Smooth muscle cell (in vitro differentiated cells): Measurements from ENCODE around the gene ARHGAP11A. TPM values are rescaled to one million over a fixed set of nuclear protein-coding genes. Genes with fewer than 3 reads are reported as not detected.
A peak's percentile ranks its signal among the peaks of the same experiment; 100 is the strongest.

ENCODE experiments used
- DNase-seq: peaks from one replicate; lab custom pipeline; 2025; ENCODE audit not compliant: unreplicated experiment; lab: John Stamatoyannopoulos, UW
- H2AFZ ChIP-seq: fragments of 200-600 bp; sonication (generic); 2 replicates; pipeline ENCODE4 v1.6.0; 2016; ENCODE audit warnings: antibody characterized with exemption, low read depth, mild to moderate bottlenecking
- H3F3A ChIP-seq: fragments of 200-600 bp; sonication (generic); 2 replicates; pipeline ENCODE4 v1.6.0; 2017; ENCODE audit warnings: antibody characterized with exemption, low read depth
- H3K27ac ChIP-seq: fragments of 200-600 bp; sonication (generic); 2 replicates; pipeline ENCODE4 v1.5.1; 2016; ENCODE audit warnings: low read depth, mild to moderate bottlenecking
- H3K27me3 ChIP-seq: fragments of 200-600 bp; sonication (generic); 2 replicates; pipeline ENCODE4 v1.6.1; 2016; ENCODE audit warnings: low read depth, mild to moderate bottlenecking
- H3K36me3 ChIP-seq: fragments of 200-600 bp; sonication (generic); 2 replicates; pipeline ENCODE4 v1.5.1; 2016; ENCODE audit warnings: low read depth
- H3K4me1 ChIP-seq: fragments of 200-600 bp; sonication (generic); 2 replicates; pipeline ENCODE4 v1.5.1; 2016; ENCODE audit warnings: low read depth
- H3K4me2 ChIP-seq: fragments of 200-600 bp; sonication (generic); 2 replicates; pipeline ENCODE4 v1.6.0; 2016; ENCODE audit warnings: mild to moderate bottlenecking
- H3K4me3 ChIP-seq: fragments of 200-600 bp; sonication (generic); 2 replicates; pipeline ENCODE4 v1.5.1; 2016; ENCODE audit warnings: mild to moderate bottlenecking
- H3K79me2 ChIP-seq: fragments of 200-600 bp; sonication (generic); 2 replicates; pipeline ENCODE4 v1.6.0; 2016; ENCODE audit warnings: low read depth, mild to moderate bottlenecking
- H3K9ac ChIP-seq: fragments of 200-600 bp; sonication (generic); 2 replicates; pipeline ENCODE4 v1.6.0; 2016; ENCODE audit warnings: low read depth
- H3K9me3 ChIP-seq: fragments of 200-600 bp; sonication (generic); replicated peaks from 2 replicates; pipeline ENCODE4 v1.5.1; 2016; ENCODE audit warnings: low read depth
- H4K20me1 ChIP-seq: fragments of 200-600 bp; sonication (generic); 2 replicates; pipeline ENCODE4 v1.6.0; 2016; ENCODE audit warnings: low read depth
- WGBS: methylation state at CpG from one replicate; pipeline ENCODE4 v1.1.7; 2016; ENCODE audit warnings: low lambda C conversion rate; 5-methylcytosine and 5-hydroxymethylcytosine counted together
- polyA plus RNA-seq: library from polyadenylated mRNA; unstranded; fragments of >200 nt; fragmentation: Nextera tagmentation; extraction: Ambion mirVana; gene quantifications from 2 replicates; pipeline ENCODE4 v1.2.1, GENCODE V29; 2016
- total RNA-seq: library from RNA; depleted of rRNA; stranded (reverse); fragments of >200 nt; gene quantifications from 2 replicates; pipeline ENCODE4 v1.2.3, GENCODE V29; 2014
- TF ChIP-seq, protein P1 (sequence below): fragments of 200-600 bp; sonication (generic); IDR thresholded peaks from 2 replicates; pipeline ENCODE4 v1.5.1; 2017; ENCODE audit warnings: borderline replicate concordance, mild to moderate bottlenecking, antibody characterized with exemption; ENCODE audit not compliant: insufficient read depth, poor library complexity, severe bottlenecking

ARHGAP11A gene
- total and polyA plus RNA-seq, 2 experiments from 2014 or later = 7.8 to 9.1 TPM

DNA sequence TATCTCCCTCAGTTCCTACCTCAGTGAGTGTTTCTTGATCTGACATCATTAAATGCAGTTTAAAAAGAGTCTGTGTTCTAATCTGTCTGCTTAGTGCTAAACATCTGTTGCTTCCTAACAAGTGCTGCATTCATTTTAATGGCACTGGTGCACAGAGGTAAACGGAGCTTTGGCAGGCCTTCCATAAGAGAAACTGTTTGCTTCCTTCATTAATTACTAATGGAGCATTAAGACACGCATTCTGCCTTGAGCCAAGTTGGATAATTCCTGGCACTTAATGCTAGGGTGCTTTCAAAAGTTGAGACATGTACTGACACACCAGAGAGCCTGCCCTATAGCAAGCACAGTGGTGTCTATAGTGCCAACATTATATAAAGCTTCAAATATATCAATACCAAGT lies 60.9 kb downstream of the ARHGAP11A start:
- DNase-seq = no peak
- WGBS = 69% methylated on average over 2 of the region's 2 CpGs
- H2AFZ ChIP-seq = no peak overlapping the region

DNA sequence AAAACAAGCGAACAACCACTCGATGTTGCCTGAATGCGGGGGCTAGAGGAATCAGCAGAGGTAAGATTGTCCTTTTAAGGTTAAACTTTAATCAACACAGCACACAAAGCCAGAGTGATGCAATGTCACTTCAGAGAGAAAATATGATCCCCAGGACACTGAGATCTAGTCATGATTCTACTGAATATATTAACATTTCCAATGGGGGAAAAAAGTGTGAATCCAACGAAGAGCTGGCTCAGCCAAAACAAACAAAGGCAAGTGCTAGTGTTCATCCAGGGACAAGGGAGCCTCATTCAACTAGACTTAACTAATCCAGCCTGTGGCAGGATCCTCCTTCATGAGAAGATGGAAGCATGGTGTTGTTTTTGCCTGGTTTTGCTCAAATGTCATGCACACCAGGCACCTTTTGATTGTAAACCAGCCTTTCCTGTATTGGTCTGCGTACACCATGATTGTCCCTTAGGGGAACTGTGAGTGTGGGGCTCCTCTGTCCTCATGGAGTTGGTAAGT lies 62.0 kb downstream of the ARHGAP11A start:
- H3K79me2 ChIP-seq = no peaks in the 10 kb centered on the region
- 72% methylated on average over 5 of the region's 5 CpGs for WGBS
- DNase-seq = no peak

More for the DNA sequence above, 60.9 kb downstream of the ARHGAP11A start:
- Histone ChIP-seq H3K4me3 (no peak overlapping the region), H4K20me1 (no peaks in the 10 kb centered on the region), H3K36me3 (no peaks in the 10 kb centered on the region), H3K27me3 (no peaks in the 10 kb centered on the region), H3K9ac (no peak overlapping the region), H3K9me3 (no peaks in the 10 kb centered on the region), H3K27ac (no peak overlapping the region), H3F3A (no peaks in the 10 kb centered on the region), H3K4me1 (peaks cover 9% of the 10 kb centered on the region), H3K4me2 (no peak overlapping the region), H3K79me2 (no peaks in the 10 kb centered on the region)
- TF ChIP-seq, protein P1, sequence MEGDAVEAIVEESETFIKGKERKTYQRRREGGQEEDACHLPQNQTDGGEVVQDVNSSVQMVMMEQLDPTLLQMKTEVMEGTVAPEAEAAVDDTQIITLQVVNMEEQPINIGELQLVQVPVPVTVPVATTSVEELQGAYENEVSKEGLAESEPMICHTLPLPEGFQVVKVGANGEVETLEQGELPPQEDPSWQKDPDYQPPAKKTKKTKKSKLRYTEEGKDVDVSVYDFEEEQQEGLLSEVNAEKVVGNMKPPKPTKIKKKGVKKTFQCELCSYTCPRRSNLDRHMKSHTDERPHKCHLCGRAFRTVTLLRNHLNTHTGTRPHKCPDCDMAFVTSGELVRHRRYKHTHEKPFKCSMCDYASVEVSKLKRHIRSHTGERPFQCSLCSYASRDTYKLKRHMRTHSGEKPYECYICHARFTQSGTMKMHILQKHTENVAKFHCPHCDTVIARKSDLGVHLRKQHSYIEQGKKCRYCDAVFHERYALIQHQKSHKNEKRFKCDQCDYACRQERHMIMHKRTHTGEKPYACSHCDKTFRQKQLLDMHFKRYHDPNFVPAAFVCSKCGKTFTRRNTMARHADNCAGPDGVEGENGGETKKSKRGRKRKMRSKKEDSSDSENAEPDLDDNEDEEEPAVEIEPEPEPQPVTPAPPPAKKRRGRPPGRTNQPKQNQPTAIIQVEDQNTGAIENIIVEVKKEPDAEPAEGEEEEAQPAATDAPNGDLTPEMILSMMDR = no peak

DNA sequence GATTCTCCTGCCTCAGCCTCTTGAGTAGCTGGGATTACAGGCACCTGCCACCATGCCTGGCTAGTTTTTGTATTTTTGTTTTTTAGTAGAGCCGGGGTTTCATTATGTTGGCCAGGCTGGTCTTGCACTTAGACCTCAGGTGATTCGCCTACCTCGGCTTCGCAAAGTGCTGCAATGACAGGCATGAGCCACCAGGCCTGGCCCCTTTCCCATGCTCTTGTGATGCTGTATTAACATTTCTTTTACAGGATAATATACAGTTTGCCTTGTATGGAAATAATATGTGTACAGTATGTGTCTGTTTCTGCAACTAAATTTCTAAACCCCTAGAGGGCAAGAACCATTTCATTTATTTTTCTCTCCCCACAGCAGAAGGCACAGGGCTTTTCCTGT lies 64.0 kb downstream of the ARHGAP11A start:
- Histone ChIP-seq H4K20me1 (no peaks in the 10 kb centered on the region), H3K9me3 (no peaks in the 10 kb centered on the region), H3K27me3 (no peaks in the 10 kb centered on the region), H3K4me3 (no peak overlapping the region), H3K36me3 (no peaks in the 10 kb centered on the region), H3K27ac (no peak overlapping the region), H3F3A (peaks cover 13% of the 10 kb centered on the region), H3K79me2 (no peaks in the 10 kb centered on the region), H2AFZ (no peak overlapping the region), H3K4me2 (no peak overlapping the region), H3K9ac (no peak overlapping the region), H3K4me1 (peaks cover 9% of the 10 kb centered on the region)
- TF ChIP-seq, protein P1 = no peak
- DNase-seq = no peak
- WGBS = 93% methylated on average over 4 of the region's 4 CpGs

More for the DNA sequence above, 62.0 kb downstream of the ARHGAP11A start:
- Histone ChIP-seq H3K36me3 (no peaks in the 10 kb centered on the region), H3K4me1 (peaks cover 9% of the 10 kb centered on the region), H3K4me2 (no peak overlapping the region), H3K27ac (no peak overlapping the region), H3K9ac (no peak overlapping the region), H3K27me3 (no peaks in the 10 kb centered on the region), H2AFZ (peak overlapping the region; percentile 64), H3F3A (no peaks in the 10 kb centered on the region), H3K9me3 (no peaks in the 10 kb centered on the region), H4K20me1 (no peaks in the 10 kb centered on the region), H3K4me3 (no peak overlapping the region)
- TF ChIP-seq, protein P1 = no peak

DNA sequence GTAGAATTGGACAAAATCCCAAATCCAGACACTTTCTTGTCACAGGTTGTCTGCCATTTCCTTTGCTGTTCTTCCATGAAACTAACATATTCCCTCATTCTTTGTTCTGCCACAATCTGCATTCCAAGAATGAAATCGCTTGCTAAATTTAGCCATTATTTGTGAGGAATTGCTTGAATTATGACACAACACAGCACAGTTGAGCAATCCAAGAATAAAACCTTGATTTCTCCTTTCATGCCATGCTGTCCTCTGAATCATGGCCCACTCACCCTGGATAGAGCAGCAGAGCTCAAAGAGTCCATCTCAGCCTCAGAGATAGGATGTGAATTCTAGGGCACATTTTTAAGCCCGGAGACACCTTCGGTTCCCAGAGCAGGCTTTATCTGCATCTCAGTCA lies 67.3 kb downstream of the ARHGAP11A start:
- no peak overlapping the region for H2AFZ ChIP-seq
- no peaks in the 10 kb centered on the region for H3K36me3 ChIP-seq
- H3K79me2 ChIP-seq = no peaks in the 10 kb centered on the region
- no peaks in the 10 kb centered on the region for H4K20me1 ChIP-seq
- H3K27me3 ChIP-seq = no peaks in the 10 kb centered on the region
- TF ChIP-seq, protein P1 = no peak
- H3K4me1 ChIP-seq = peaks cover 3% of the 10 kb centered on the region
- no peak for DNase-seq
- H3K4me2 ChIP-seq = peak overlapping the region; percentile 42
- peak overlapping the region; percentile 93 for H3K27ac ChIP-seq
- H3K4me3 ChIP-seq = no peak overlapping the region
- peaks cover 13% of the 10 kb centered on the region for H3F3A ChIP-seq
- 61% methylated on average over 3 of the region's 3 CpGs for WGBS
- no peaks in the 10 kb centered on the region for H3K9me3 ChIP-seq
- H3K9ac ChIP-seq = peak overlapping the region; percentile 52
